K562 (cell line): ENCODE results near the gene NMNAT3. TPM values are rescaled to one million over a fixed set of nuclear protein-coding genes. Genes with fewer than 3 reads are reported as not detected.

Experiments used
- ATAC-seq: fragments of 200-7000 bp; cut with Tn5 transposase; 3 replicates; pipeline ENCODE4 v1.9.1; 2020; ENCODE audit warnings: moderate library complexity
- BruUV-seq: library from RNA; stranded (reverse); fragments of 400-500 nt; replicated peaks from 2 replicates; lab custom pipeline; 2021; lab: Mats Ljungman, UMichigan
- CTCF ChIA-PET: fragments of 300-600 bp; formaldehyde crosslinking; extraction: SDS; loops from one replicate; lab custom pipeline; 2021; ENCODE audit warnings: low intra/inter-chr PET ratio; lab: Yijun Ruan, JAX
- POLR2A ChIA-PET: fragments of 300-600, 350-650 bp; sonication (Branson Sonifier 250); formaldehyde crosslinking; extraction: SDS; loops from one replicate; lab custom pipeline; 2021; ENCODE audit warnings: antibody characterized with exemption, inconsistent platforms; lab: Yijun Ruan, JAX
- DNase-seq, 4 experiments: peaks; one replicate each; pipeline versions ENCODE4 v3.0.0 to v3.0.0-alpha.2; 2011 to 2018; ENCODE audit warnings: low spot score in 3 of 4, mixed read lengths in 3 of 4; ENCODE audit errors: extremely low read depth in 1 of 4
- FAIRE-seq: peaks from 2 replicates; lab custom pipeline; 2011; peaks lifted over from hg19 to GRCh38; lab: Jason Lieb, UNC
- H2AFZ ChIP-seq: 2 replicates; pipeline ENCODE4 v1.6.0; 2011; ENCODE audit warnings: low read depth, low read length, control low read depth, inconsistent platforms
- H3K27ac ChIP-seq: fragments of 200-600 bp; 3 replicates; pipeline ENCODE4 v1.8.0; 2011; ENCODE audit warnings: low read depth, mild to moderate bottlenecking, control low read depth, inconsistent platforms, low read length, moderate library complexity, mixed read lengths; ENCODE audit errors: extremely low read depth
- H3K27me3 ChIP-seq, 2 experiments: fragments of 300-600 bp in 1 of 2; 2 replicates in 1 of 2; 3 replicates in 1 of 2; pipeline versions ENCODE4 v1.6.0 to v1.8.0; 2011; ENCODE audit warnings: inconsistent platforms in 2 of 2, low read length in 2 of 2, mild to moderate bottlenecking in 1 of 2, mixed read lengths in 1 of 2, moderate library complexity in 1 of 2; ENCODE audit not compliant: control insufficient read depth in 2 of 2, insufficient read depth in 2 of 2
- H3K36me3 ChIP-seq: fragments of 300-600 bp; 3 replicates; pipeline ENCODE4 v1.8.0; 2011; ENCODE audit warnings: mild to moderate bottlenecking, low read length, inconsistent platforms; ENCODE audit not compliant: control insufficient read depth, insufficient read depth
- H3K4me1 ChIP-seq, 2 experiments: fragments of 200-600 bp in 1 of 2; replicated peaks in 1 of 2; 2 replicates in 1 of 2; 3 replicates in 1 of 2; pipeline versions ENCODE4 v1.5.1 to v1.8.0; 2011; ENCODE audit warnings: inconsistent platforms in 2 of 2, low read length in 2 of 2, mild to moderate bottlenecking in 1 of 2, mixed read lengths in 1 of 2, moderate library complexity in 1 of 2; ENCODE audit not compliant: control insufficient read depth in 2 of 2, insufficient read depth in 2 of 2
- H3K4me2 ChIP-seq: 2 replicates; pipeline ENCODE4 v1.6.1; 2011; ENCODE audit warnings: low read length, control low read depth, inconsistent platforms, mixed read lengths; ENCODE audit not compliant: insufficient read depth
- H3K4me3 ChIP-seq: fragments of 200-600 bp; sonication (generic), shearing (Covaris generic); 2 replicates; pipeline ENCODE4 v1.5.1; 2016; ENCODE audit warnings: control low read depth, inconsistent platforms
- H3K79me2 ChIP-seq: fragments of 200-600 bp; 3 replicates; pipeline ENCODE4 v1.8.0; 2011; ENCODE audit warnings: low read length, inconsistent platforms; ENCODE audit not compliant: control insufficient read depth, insufficient read depth
- H3K9ac ChIP-seq, 2 experiments: 2 replicates each; pipeline versions ENCODE4 v1.6.0 to v1.6.1; 2011; ENCODE audit warnings: low read depth in 2 of 2, low read length in 2 of 2, control low read depth in 1 of 2, inconsistent platforms in 1 of 2, mild to moderate bottlenecking in 1 of 2, mixed read lengths in 1 of 2; ENCODE audit not compliant: insufficient read depth in 1 of 2
- H3K9me1 ChIP-seq: one replicate; pipeline ENCODE4 v1.6.0; 2011; ENCODE audit warnings: inconsistent platforms, mild to moderate bottlenecking, low read length, moderate library complexity; ENCODE audit not compliant: control insufficient read depth, insufficient read depth
- H3K9me3 ChIP-seq: replicated peaks from 2 replicates; pipeline ENCODE4 v1.5.1; 2011; ENCODE audit warnings: low read depth, low read length, inconsistent platforms; ENCODE audit not compliant: control insufficient read depth, insufficient read depth
- H4K20me1 ChIP-seq: replicated peaks from 2 replicates; pipeline ENCODE4 v1.6.1; 2011; ENCODE audit warnings: low read length, inconsistent platforms, mixed read lengths; ENCODE audit not compliant: control insufficient read depth, insufficient read depth
- ARID3B ChIP-seq: fragments of 250-450 bp; sonication (Bioruptor Pico); IDR thresholded peaks from 2 replicates; pipeline ENCODE4 v1.4.0; 2020; ENCODE audit warnings: borderline replicate concordance
- CUX1 ChIP-seq: fragments of 200-800 bp; sonication (Bioruptor generic); IDR thresholded peaks from 2 replicates; pipeline ENCODE4 v1.6.1; 2016; ENCODE audit warnings: missing genetic modification characterization, missing compliant biosample characterization
- KLF16 ChIP-seq: IDR thresholded peaks from 2 replicates; pipeline ENCODE4 v1.6.1; 2016; ENCODE audit warnings: antibody characterized with exemption
- POLR2B ChIP-seq: fragments of 450-650 bp; IDR thresholded peaks from 2 replicates; pipeline ENCODE4 v1.6.1; 2018; ENCODE audit warnings: low read depth; ENCODE audit not compliant: partially characterized antibody
- PTRF ChIP-seq: fragments of 450-650 bp; IDR thresholded peaks from 2 replicates; pipeline ENCODE4 v1.6.1; 2016; ENCODE audit warnings: mild to moderate bottlenecking, missing genetic modification characterization, missing compliant biosample characterization
- SMARCA5 ChIP-seq: fragments of 450-650 bp; IDR thresholded peaks from 2 replicates; pipeline ENCODE4 v1.6.1; 2016
- TAL1 ChIP-seq: fragments of 450-650 bp; IDR thresholded peaks from 2 replicates; pipeline ENCODE4 v1.6.1; 2016; ENCODE audit warnings: mild to moderate bottlenecking
- in situ Hi-C: fragments of 300-500 bp; cut with MboI; formaldehyde crosslinking; loops from 4 replicates; pipeline ENCODE4 v1.15.0; 2018; ENCODE audit warnings: inconsistent platforms, mixed read lengths
- intact Hi-C: fragments of 100-400 bp; cut with micrococcal nuclease; formaldehyde crosslinking; loops from 2 replicates; pipeline ENCODE4 v1.14.2; 2022
- polyA plus RNA-seq, 8 experiments: library from polyadenylated mRNA; depleted of rRNA in 4 of 8; stranded (reverse) in 5 of 8; unstranded in 3 of 8; fragments of >200 nt; fragmentation: Nextera tagmentation in 2 of 8; fragmentation: Illumina TruSeq in 1 of 8; extraction: Ambion mirVana in 2 of 8; extraction: Trizol in 1 of 8; gene quantifications; 2 replicates each; pipeline versions ENCODE4 v1.2.1 to v1.2.3, GENCODE V29; 2011 to 2014; ENCODE audit warnings: inconsistent platforms in 1 of 8, missing spikeins in 1 of 8
- total RNA-seq, 7 experiments: library from RNA; depleted of rRNA in 6 of 7; stranded (reverse); fragments of >200 nt in 6 of 7; fragmentation: Illumina TruSeq in 2 of 7; extraction: Trizol in 2 of 7; gene quantifications; 2 replicates each; pipeline versions ENCODE4 v1.2.1 to v1.2.3, GENCODE V29; 2011 to 2021; ENCODE audit warnings: low replicate concordance in 1 of 7

The NMNAT3 gene
- total and polyA plus RNA-seq, 9 of the 15 experiments (the other 6 are each of a cell fraction or from before 2014, with no cell fraction given), result 2.3 to 12.5 (median 6.6) TPM

- FAIRE-seq, result no peak
- Histone ChIP-seq H3K27ac (no peak overlapping the region), H4K20me1 (no peaks in the 10 kb centered on the region; the same call in 1 of the 2 replicates), H2AFZ (no peak overlapping the region), H3K27me3 (peaks cover 0 to 14% of the 10 kb centered on the region in 2 experiments; a peak in 1 of 5 replicates), H3K4me3 (no peak overlapping the region), H3K9ac (no peak overlapping the region), H3K36me3 (no peaks in the 10 kb centered on the region), H3K4me1 (no peaks in the 10 kb centered on the region), H3K4me2 (no peak overlapping the region), H3K79me2 (no peaks in the 10 kb centered on the region), H3K9me1 (no peaks in the 10 kb centered on the region), H3K9me3 (no peaks in the 10 kb centered on the region)
- ChIA-PET CTCF (no interaction called here), POLR2A (interaction anchor here (0.8 kb wide), 1 partner anchor 29 kb away, joined by 3 read pairs; no protein-coding TSS in a partner anchor)
- no peak for ATAC-seq
- no TSS peak for BruUV-seq
- intact Hi-C loops (no loop called here), in situ Hi-C loops (no loop called here)
- no peak for DNase-seq
- no peak for TF ChIP-seq CUX1 (CRISPR knock-in tag)
- TF ChIP-seq SMARCA5, result no peak
- no peak for TF ChIP-seq PTRF (tag)
- TF ChIP-seq TAL1, result no peak
- no peak for TF ChIP-seq KLF16
- no peak for TF ChIP-seq POLR2B
- TF ChIP-seq ARID3B (CRISPR knock-in tag), result no peak
- TF ChIP-seq, all 486 proteins: peak for 0
Measured at GRCh38 chr3:139587797-139588196, 90.0 kb downstream of the NMNAT3 start.
